Ascending aorta (tissue), 2 donors: ENCODE results near the gene TBX2. TPM values are rescaled to one million over a fixed set of nuclear protein-coding genes. Genes with fewer than 3 reads are reported as not detected.
A peak's percentile ranks its signal among the peaks of the same experiment; 100 is the strongest.

Experiments used
- DNase-seq, 2 donors: peaks; one replicate each; pipeline ENCODE4 v3.0.0-alpha.2; 2019; ENCODE audit warnings: low spot score in 2 of 2
- H3K27ac ChIP-seq, 2 donors: fragments of 200-600 bp; sonication (generic); one replicate each; pipeline ENCODE4 v1.5.1; 2016 to 2017; ENCODE audit warnings: mild to moderate bottlenecking in 1 of 2
- H3K27me3 ChIP-seq: fragments of 200-600 bp; sonication (generic); one replicate; pipeline ENCODE4 v1.5.1; 2017
- H3K36me3 ChIP-seq, 2 donors: fragments of 200-600 bp; sonication (generic); one replicate each; pipeline ENCODE4 v1.5.1; 2016
- H3K4me1 ChIP-seq, 2 donors: fragments of 200-600 bp; sonication (generic); one replicate each; pipeline ENCODE4 v1.5.1; 2016 to 2017; ENCODE audit warnings: mild to moderate bottlenecking in 1 of 2
- H3K4me3 ChIP-seq, 2 donors: fragments of 200-600 bp; sonication (generic); one replicate each; pipeline ENCODE4 v1.5.1; 2016 to 2017; ENCODE audit warnings: mild to moderate bottlenecking in 1 of 2
- H3K9me3 ChIP-seq, 2 donors: fragments of 200-600 bp; sonication (generic); one replicate each; pipeline ENCODE4 v1.5.1; 2016
- intact Hi-C: fragments of 100-400 bp; cut with DNase I; formaldehyde crosslinking; loops from one replicate; pipeline ENCODE4 v1.15.1; 2023
- total RNA-seq: library from RNA; depleted of rRNA; stranded (reverse); fragments of >200 nt; gene quantifications from one replicate; pipeline ENCODE4 v1.1.0, GENCODE V29; 2016
- TF ChIP-seq, protein P1 (sequence below), 3 experiments: fragments of 200-600 bp in 2 of 3; fragments of 450-650 bp in 1 of 3; sonication (generic) in 2 of 3; IDR thresholded peaks; one replicate each; pipeline ENCODE4 v1.5.1; 2016 to 2019; ENCODE audit warnings: antibody characterized with exemption in 3 of 3, mild to moderate bottlenecking in 1 of 3, moderate library complexity in 1 of 3

Gene TBX2
- total RNA-seq, 1 donor from 2014 or later, result 100 TPM

DNA sequence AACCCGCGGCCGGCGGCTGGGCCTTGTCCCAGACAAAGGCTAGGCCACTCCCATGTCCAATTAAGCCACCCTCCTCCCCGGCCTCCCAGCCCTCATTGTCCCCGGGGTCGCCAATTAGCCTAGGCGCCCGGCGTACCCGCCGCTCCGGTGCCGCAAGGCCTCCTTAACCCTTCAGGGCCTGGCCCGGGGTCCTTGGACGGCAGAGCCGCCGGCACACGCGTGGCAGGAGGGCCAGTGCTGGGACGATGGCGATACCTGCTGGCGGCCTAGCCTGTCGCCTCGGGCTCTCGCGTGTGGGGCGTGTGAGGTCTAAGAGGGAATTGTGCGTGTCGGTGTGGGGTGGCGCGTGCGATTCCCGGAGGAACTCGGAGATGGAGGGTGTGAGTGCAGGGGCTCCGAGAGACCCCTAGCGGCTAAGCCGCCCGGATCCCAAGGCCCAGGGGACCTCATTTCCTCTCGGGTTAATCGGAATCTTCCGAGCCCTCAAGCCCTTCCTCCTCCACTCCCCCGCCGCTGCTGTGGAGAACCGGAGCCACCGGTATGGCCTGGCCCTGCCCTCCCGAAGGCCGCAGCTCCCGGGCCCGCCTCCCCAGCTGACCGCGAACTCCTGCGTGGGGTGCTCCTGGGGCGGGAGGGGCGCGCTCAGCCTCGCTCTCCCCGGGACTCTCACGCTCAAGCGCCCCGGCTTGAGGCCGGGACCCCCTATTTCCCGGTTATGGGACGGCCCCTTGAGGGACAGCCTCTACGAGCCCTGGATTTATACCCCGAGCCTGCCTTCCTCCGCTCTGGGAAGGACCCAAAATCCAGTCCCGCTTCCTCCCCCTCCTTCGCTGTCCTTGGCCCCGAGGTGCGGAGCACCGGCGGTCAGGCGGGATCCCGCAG is 11.9 kb downstream of the TBX2 start:
- TF ChIP-seq, protein P1, sequence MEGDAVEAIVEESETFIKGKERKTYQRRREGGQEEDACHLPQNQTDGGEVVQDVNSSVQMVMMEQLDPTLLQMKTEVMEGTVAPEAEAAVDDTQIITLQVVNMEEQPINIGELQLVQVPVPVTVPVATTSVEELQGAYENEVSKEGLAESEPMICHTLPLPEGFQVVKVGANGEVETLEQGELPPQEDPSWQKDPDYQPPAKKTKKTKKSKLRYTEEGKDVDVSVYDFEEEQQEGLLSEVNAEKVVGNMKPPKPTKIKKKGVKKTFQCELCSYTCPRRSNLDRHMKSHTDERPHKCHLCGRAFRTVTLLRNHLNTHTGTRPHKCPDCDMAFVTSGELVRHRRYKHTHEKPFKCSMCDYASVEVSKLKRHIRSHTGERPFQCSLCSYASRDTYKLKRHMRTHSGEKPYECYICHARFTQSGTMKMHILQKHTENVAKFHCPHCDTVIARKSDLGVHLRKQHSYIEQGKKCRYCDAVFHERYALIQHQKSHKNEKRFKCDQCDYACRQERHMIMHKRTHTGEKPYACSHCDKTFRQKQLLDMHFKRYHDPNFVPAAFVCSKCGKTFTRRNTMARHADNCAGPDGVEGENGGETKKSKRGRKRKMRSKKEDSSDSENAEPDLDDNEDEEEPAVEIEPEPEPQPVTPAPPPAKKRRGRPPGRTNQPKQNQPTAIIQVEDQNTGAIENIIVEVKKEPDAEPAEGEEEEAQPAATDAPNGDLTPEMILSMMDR (IDR thresholded peaks at IDR 0.05), result no peak
- H3K9me3 ChIP-seq, result no peaks in the 10 kb centered on the region
- no peaks in the 10 kb centered on the region for H3K36me3 ChIP-seq
- peak overlapping the region; percentile 94 to 96 for H3K27ac ChIP-seq
- peak; percentile 9 to 80 for DNase-seq
- no peaks in the 10 kb centered on the region for H3K27me3 ChIP-seq
- H3K4me1 ChIP-seq, result peaks cover 4 to 32% of the 10 kb centered on the region in 2 donors
- intact Hi-C loops, result loop anchor here (1.0 to 10.0 kb wide), 8 partner anchors 451 to 1019 kb away; partner anchors contain the start of genes APPBP2, BCAS3, BRIP1 and PPM1D
- H3K4me3 ChIP-seq, result peak overlapping the region; percentile 78 to 80

GRCh38 chr17:61412143-61412859 is 12.7 kb downstream of the TBX2 start:
- DNase-seq, result peak; percentile 35 to 91
- Histone ChIP-seq H3K4me1 (peaks cover 9 to 40% of the 10 kb centered on the region in 2 donors), H3K27ac (peak overlapping the region; percentile 94 to 96), H3K9me3 (no peaks in the 10 kb centered on the region), H3K27me3 (no peaks in the 10 kb centered on the region), H3K36me3 (no peaks in the 10 kb centered on the region), H3K4me3 (peak overlapping the region; percentile 78 to 80)
- intact Hi-C loops, result loop anchor here (2.0 to 10.0 kb wide), 7 partner anchors 450 to 1020 kb away; partner anchors contain the start of genes APPBP2, BRIP1, PPM1D and USP32
- TF ChIP-seq, protein P1 (IDR thresholded peaks at IDR 0.05), result peak; percentile 99 to 100 (median 99)

DNA sequence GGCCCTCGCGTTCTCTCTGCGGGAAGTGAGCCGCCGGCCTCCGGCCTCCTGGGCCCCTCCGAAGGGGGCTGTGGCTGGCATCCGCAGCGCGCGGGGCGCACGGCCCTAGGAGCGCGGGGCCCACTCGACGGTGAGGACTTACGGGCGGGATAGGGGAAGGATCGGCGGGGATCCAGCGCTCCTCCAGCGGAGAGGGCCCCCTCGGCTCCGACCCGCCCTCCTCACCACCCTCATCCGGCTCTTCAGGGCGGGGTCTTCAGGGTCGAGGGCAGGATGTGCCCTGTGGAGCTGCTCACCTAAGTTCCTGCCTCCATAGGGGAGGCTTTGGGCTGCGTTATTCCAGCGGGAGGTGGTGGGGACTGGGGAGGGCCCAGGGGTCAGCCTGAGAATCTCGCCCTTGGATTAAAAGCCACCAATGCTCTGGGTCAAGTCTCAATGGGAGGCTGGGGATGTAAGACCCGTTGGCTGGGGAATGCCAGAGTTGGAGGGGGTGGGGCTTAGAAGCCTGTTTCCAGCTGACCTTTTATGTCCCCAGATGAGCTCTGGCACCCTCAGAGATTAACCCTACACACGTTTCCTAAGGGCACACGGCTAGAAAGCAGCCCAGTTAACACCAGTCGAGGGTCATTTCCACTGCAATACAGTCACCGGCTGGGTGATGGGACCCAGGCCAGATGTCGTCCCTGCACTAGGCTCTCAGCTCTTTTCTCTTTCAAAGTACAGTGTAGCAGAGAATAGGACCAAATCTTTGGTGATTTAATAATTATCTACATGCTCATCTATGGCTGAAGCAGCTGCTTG is 13.4 kb downstream of the TBX2 start:
- peaks cover 9 to 38% of the 10 kb centered on the region in 2 donors for H3K4me1 ChIP-seq
- TF ChIP-seq, protein P1 (IDR thresholded peaks at IDR 0.05), result no peak

GRCh38 chr17:61413661-61414126 is 14.1 kb downstream of the TBX2 start:
- peak overlapping the region; percentile 94 to 96 for H3K27ac ChIP-seq

More for the DNA sequence above, 13.4 kb downstream of the TBX2 start:
- peak overlapping the region; percentile 78 to 80 for H3K4me3 ChIP-seq
- H3K27me3 ChIP-seq, result no peaks in the 10 kb centered on the region
- H3K9me3 ChIP-seq, result no peaks in the 10 kb centered on the region
- intact Hi-C loops, result loop anchor here (2.0 to 10.0 kb wide), 7 partner anchors 450 to 1021 kb away; partner anchors contain the start of genes APPBP2, BRIP1, PPM1D and USP32
- peak; percentile 8 to 64 for DNase-seq
- H3K27ac ChIP-seq, result peak overlapping the region; percentile 94 to 96
- H3K36me3 ChIP-seq, result no peaks in the 10 kb centered on the region

More at GRCh38 chr17:61413661-61414126, 14.1 kb downstream of the TBX2 start:
- Histone ChIP-seq H3K4me3 (peak overlapping the region in 1 of 2 donors; percentile 78), H3K9me3 (no peaks in the 10 kb centered on the region), H3K27me3 (no peaks in the 10 kb centered on the region), H3K4me1 (peaks cover 9 to 32% of the 10 kb centered on the region in 2 donors), H3K36me3 (no peaks in the 10 kb centered on the region)
- peak in 1 of 2 donors; percentile 42 for DNase-seq
- intact Hi-C loops, result loop anchor here (2.0 to 10.0 kb wide), 7 partner anchors 449 to 1021 kb away; partner anchors contain the start of genes APPBP2, BRIP1, PPM1D and USP32
- TF ChIP-seq, protein P1 (IDR thresholded peaks at IDR 0.05), result no peak
